ENCODE data around the gene LRRFIP1. TPM values are rescaled to one million over a fixed set of nuclear protein-coding genes. Genes with fewer than 3 reads are reported as not detected.

LRRFIP1 gene
- total and polyA plus RNA-seq, 2 of the 13 experiments (the other 11 are each of a cell fraction or from before 2014, with no cell fraction given), result 15.9 to 40.5 TPM

DNA sequence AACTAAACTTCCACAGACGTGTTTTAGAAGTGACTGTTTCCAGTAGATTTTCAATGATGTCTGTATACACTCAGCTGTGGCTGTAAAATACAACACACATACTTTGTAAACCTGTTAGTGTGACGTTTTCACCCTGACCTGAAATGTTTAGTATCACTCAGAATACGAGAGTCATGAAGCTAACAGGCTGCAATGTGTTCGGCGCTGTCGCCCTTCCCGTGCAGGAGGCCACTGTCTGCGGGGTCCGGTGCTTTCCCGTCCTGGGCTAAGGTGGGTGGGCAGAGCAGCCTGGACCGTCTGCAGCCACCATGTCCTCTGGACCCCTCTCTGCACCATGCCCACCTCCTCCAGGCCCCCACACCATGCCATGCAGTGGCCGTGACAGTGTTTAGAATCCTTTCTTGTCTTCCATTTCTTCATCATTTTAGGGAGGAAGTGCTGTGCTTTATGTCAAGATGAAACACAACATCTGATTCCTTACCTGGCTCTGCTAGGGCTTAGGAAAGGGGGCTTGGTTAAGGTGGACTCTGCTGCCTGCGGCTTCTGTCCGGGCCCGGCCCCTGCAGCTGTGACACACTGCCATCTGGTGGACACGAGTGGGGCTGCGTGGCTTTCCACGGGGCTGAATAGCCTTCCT, 117.3 kb downstream of the LRRFIP1 start (continued):
- TF ChIP-seq ZNF337 (CRISPR knock-in tag; IDR thresholded peaks at IDR 0.05; ENCODE audit: borderline replicate concordance, low read depth) (no peak), PBX3 (CRISPR knock-in tag; IDR thresholded peaks at IDR 0.05; ENCODE audit: borderline replicate concordance) (no peak), ZNF329 (CRISPR knock-in tag; IDR thresholded peaks at IDR 0.05; ENCODE audit: low read depth) (no peak), ZNF776 (CRISPR knock-in tag; IDR thresholded peaks at IDR 0.05) (no peak), NR1H2 (CRISPR knock-in tag; IDR thresholded peaks at IDR 0.05; ENCODE audit: borderline replicate concordance, low read depth) (no peak), ELF1 (CRISPR knock-in tag; IDR thresholded peaks at IDR 0.05) (peak; percentile 47; the same call in 1 of the 2 replicates), HNF4A (CRISPR knock-in tag; IDR thresholded peaks at IDR 0.05) (peak; percentile 37), DMAP1 (CRISPR knock-in tag; IDR thresholded peaks at IDR 0.05) (no peak), ZNF598 (CRISPR knock-in tag; IDR thresholded peaks at IDR 0.05; ENCODE audit: borderline replicate concordance) (peak; percentile 84; the same call in 1 of the 2 replicates), KDM5B (CRISPR knock-in tag; IDR thresholded peaks at IDR 0.05; ENCODE audit: borderline replicate concordance) (peak; percentile 87), ZKSCAN8 (CRISPR knock-in tag; IDR thresholded peaks at IDR 0.05; ENCODE audit: borderline replicate concordance) (peak; percentile 77; the same call in 1 of the 2 replicates), CBX2 (IDR thresholded peaks at IDR 0.05; ENCODE audit: low read depth, low read length) (no peak), CBX2 (CRISPR knock-in tag; IDR thresholded peaks at IDR 0.05; ENCODE audit: low read depth) (no peak), ZNF275 (CRISPR knock-in tag; IDR thresholded peaks at IDR 0.05; ENCODE audit: borderline replicate concordance) (no peak), EZH2 (conservative IDR thresholded peaks at IDR 0.05; ENCODE audit: low read depth, low read length) (no peak), NFKBIZ (CRISPR knock-in tag; IDR thresholded peaks at IDR 0.05) (peak; percentile 67; the same call in 1 of the 2 replicates), ZNF17 (CRISPR knock-in tag; IDR thresholded peaks at IDR 0.05) (no peak), MAFK (conservative IDR thresholded peaks at IDR 0.05 in 1 of 2, IDR thresholded peaks at IDR 0.05 in 1 of 2; ENCODE audit: low read length in 2 of 2) (peak in 1 of 2 experiments; percentile 40; a peak in 1 of 4 replicates)
- TF ChIP-seq, protein P1, sequence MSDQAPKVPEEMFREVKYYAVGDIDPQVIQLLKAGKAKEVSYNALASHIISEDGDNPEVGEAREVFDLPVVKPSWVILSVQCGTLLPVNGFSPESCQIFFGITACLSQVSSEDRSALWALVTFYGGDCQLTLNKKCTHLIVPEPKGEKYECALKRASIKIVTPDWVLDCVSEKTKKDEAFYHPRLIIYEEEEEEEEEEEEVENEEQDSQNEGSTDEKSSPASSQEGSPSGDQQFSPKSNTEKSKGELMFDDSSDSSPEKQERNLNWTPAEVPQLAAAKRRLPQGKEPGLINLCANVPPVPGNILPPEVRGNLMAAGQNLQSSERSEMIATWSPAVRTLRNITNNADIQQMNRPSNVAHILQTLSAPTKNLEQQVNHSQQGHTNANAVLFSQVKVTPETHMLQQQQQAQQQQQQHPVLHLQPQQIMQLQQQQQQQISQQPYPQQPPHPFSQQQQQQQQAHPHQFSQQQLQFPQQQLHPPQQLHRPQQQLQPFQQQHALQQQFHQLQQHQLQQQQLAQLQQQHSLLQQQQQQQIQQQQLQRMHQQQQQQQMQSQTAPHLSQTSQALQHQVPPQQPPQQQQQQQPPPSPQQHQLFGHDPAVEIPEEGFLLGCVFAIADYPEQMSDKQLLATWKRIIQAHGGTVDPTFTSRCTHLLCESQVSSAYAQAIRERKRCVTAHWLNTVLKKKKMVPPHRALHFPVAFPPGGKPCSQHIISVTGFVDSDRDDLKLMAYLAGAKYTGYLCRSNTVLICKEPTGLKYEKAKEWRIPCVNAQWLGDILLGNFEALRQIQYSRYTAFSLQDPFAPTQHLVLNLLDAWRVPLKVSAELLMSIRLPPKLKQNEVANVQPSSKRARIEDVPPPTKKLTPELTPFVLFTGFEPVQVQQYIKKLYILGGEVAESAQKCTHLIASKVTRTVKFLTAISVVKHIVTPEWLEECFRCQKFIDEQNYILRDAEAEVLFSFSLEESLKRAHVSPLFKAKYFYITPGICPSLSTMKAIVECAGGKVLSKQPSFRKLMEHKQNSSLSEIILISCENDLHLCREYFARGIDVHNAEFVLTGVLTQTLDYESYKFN (CRISPR knock-in tag; conservative IDR thresholded peaks at IDR 0.05), result no peak
- TF ChIP-seq, protein P2, sequence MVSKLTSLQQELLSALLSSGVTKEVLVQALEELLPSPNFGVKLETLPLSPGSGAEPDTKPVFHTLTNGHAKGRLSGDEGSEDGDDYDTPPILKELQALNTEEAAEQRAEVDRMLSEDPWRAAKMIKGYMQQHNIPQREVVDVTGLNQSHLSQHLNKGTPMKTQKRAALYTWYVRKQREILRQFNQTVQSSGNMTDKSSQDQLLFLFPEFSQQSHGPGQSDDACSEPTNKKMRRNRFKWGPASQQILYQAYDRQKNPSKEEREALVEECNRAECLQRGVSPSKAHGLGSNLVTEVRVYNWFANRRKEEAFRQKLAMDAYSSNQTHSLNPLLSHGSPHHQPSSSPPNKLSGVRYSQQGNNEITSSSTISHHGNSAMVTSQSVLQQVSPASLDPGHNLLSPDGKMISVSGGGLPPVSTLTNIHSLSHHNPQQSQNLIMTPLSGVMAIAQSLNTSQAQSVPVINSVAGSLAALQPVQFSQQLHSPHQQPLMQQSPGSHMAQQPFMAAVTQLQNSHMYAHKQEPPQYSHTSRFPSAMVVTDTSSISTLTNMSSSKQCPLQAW (CRISPR knock-in tag; IDR thresholded peaks at IDR 0.05), result peak; percentile 65; the same call in 1 of the 2 replicates

Data from HepG2 (cell line).